SU-DHL-6 (cell line): Measurements from ENCODE around the gene MSTO1.

Experiments
- EZH2phosphoT487 ChIP-seq: fragments of 200-600 bp; sonication (generic), shearing (Covaris generic); conservative IDR thresholded peaks from 2 replicates; pipeline ENCODE4 v1.6.1; 2018; ENCODE audit warnings: mild to moderate bottlenecking, antibody characterized with exemption, low read length, moderate library complexity, mixed read lengths
- TF ChIP-seq, protein P1 (sequence below): fragments of 200-600 bp; sonication (generic); IDR thresholded peaks from one replicate; pipeline ENCODE4 v1.5.1; 2017; ENCODE audit warnings: antibody characterized with exemption, mild to moderate bottlenecking, low read length, moderate library complexity; ENCODE audit not compliant: insufficient read depth, poor library complexity, severe bottlenecking

DNA sequence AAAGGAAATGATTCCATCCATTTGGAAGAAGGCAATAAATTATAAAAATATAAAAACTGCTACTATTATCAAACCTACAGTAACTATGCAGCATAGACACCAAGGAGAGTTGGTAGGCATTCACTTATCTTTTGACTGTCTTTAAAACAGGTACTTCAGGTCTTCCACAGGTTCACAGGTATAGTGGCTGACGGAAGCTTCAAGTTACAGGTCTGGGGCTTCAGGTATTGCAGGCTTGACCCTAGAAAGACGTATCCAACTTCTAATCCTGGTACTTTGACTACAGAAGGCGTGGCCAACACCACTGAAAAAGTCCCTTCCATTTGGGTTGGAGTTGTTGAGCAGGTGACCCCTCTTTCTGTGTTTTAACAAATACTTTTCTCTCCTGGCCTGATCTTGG lies 42.9 kb downstream of the MSTO1 start:
- TF ChIP-seq, protein P1, sequence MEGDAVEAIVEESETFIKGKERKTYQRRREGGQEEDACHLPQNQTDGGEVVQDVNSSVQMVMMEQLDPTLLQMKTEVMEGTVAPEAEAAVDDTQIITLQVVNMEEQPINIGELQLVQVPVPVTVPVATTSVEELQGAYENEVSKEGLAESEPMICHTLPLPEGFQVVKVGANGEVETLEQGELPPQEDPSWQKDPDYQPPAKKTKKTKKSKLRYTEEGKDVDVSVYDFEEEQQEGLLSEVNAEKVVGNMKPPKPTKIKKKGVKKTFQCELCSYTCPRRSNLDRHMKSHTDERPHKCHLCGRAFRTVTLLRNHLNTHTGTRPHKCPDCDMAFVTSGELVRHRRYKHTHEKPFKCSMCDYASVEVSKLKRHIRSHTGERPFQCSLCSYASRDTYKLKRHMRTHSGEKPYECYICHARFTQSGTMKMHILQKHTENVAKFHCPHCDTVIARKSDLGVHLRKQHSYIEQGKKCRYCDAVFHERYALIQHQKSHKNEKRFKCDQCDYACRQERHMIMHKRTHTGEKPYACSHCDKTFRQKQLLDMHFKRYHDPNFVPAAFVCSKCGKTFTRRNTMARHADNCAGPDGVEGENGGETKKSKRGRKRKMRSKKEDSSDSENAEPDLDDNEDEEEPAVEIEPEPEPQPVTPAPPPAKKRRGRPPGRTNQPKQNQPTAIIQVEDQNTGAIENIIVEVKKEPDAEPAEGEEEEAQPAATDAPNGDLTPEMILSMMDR: no peak
- no peak for TF ChIP-seq EZH2phosphoT487
